Caco-2 (cell line): ENCODE data around the gene PLCXD3. TPM values are rescaled to one million over a fixed set of nuclear protein-coding genes. Genes with fewer than 3 reads are reported as not detected.

ENCODE experiments used
- BruUV-seq: library from RNA; stranded (reverse); fragments of 400-500 nt; replicated peaks from 2 replicates; lab custom pipeline; 2021; lab: Mats Ljungman, UMichigan
- CTCF ChIA-PET: fragments of 300-600 bp; sonication (Branson Sonifier 250); formaldehyde crosslinking; loops from one replicate; lab custom pipeline; 2022; ENCODE audit warnings: antibody characterized with exemption; lab: Charles Lee
- POLR2A ChIA-PET: fragments of 300-600 bp; sonication (Branson Sonifier 250); formaldehyde crosslinking; loops from one replicate; lab custom pipeline; 2022; ENCODE audit warnings: antibody characterized with exemption; lab: Charles Lee
- DNase-seq, 2 experiments: peaks; one replicate each; pipeline versions ENCODE4 v3.0.0 to v3.0.0-alpha.2; 2020 to 2022
- H3K27me3 ChIP-seq: replicated peaks from 2 replicates; pipeline ENCODE4 v1.6.0; 2011; ENCODE audit warnings: low read length; ENCODE audit not compliant: control insufficient read depth, insufficient read depth
- H3K36me3 ChIP-seq: 2 replicates; pipeline ENCODE4 v1.5.1; 2011; ENCODE audit warnings: low read length; ENCODE audit not compliant: control insufficient read depth, insufficient read depth
- H3K4me1 ChIP-seq: fragments of 250-450 bp; sonication (Bioruptor Pico); 2 replicates; pipeline ENCODE4 v1.5.1; 2020; ENCODE audit warnings: mild to moderate bottlenecking
- H3K4me3 ChIP-seq: 2 replicates; pipeline ENCODE4 v1.5.1; 2011; ENCODE audit warnings: low read depth, mild to moderate bottlenecking, control low read depth, low read length
- H3K9me3 ChIP-seq: fragments of 250-450 bp; sonication (Bioruptor Pico); 2 replicates; pipeline ENCODE4 v1.5.1; 2020; ENCODE audit warnings: mild to moderate bottlenecking, moderate library complexity
- H3K27ac Mint-ChIP-seq: one replicate; pipeline ENCODE4 v1.8.0; 2022; ENCODE audit warnings: mixed read lengths; ENCODE audit not compliant: unreplicated experiment
- H3K27me3 Mint-ChIP-seq: one replicate; pipeline ENCODE4 v1.8.0; 2022; ENCODE audit warnings: mixed read lengths; ENCODE audit not compliant: insufficient read depth, unreplicated experiment
- H3K36me3 Mint-ChIP-seq: one replicate; pipeline ENCODE4 v1.8.0; 2022; ENCODE audit warnings: mild to moderate bottlenecking, mixed read lengths; ENCODE audit not compliant: insufficient read depth, unreplicated experiment
- H3K4me1 Mint-ChIP-seq: one replicate; pipeline ENCODE4 v1.8.0; 2022; ENCODE audit warnings: low read depth, mixed read lengths; ENCODE audit not compliant: unreplicated experiment
- H3K4me3 Mint-ChIP-seq: one replicate; pipeline ENCODE4 v1.8.0; 2022; ENCODE audit warnings: mild to moderate bottlenecking, moderate library complexity, mixed read lengths; ENCODE audit not compliant: unreplicated experiment
- H3K9me3 Mint-ChIP-seq: one replicate; pipeline ENCODE4 v1.8.0; 2022; ENCODE audit warnings: mixed read lengths; ENCODE audit not compliant: unreplicated experiment
- intact Hi-C: fragments of 100-400 bp; cut with micrococcal nuclease; formaldehyde crosslinking; loops from one replicate; pipeline ENCODE4 v1.10.0; 2022; ENCODE audit not compliant: unreplicated experiment
- total RNA-seq: library from RNA; stranded (reverse); gene quantifications from 2 replicates; pipeline ENCODE4 v1.2.3, GENCODE V29; 2022
- TF ChIP-seq, protein P1 (sequence below), 2 experiments: fragments of 200-600 bp in 1 of 2; IDR thresholded peaks; 1 replicate in 1 of 2; 2 replicates in 1 of 2; pipeline versions ENCODE4 v1.5.1 to v1.8.0; 2011 to 2022; ENCODE audit warnings: antibody characterized with exemption in 1 of 2, control low read depth in 1 of 2, inconsistent platforms in 1 of 2, low read depth in 1 of 2, low read length in 1 of 2, mild to moderate bottlenecking in 1 of 2, moderate library complexity in 1 of 2; ENCODE audit not compliant: insufficient read depth in 1 of 2, severe bottlenecking in 1 of 2, unreplicated experiment in 1 of 2

PLCXD3 gene
- total RNA-seq, 1 experiment from 2014 or later = 0.20 TPM

DNA sequence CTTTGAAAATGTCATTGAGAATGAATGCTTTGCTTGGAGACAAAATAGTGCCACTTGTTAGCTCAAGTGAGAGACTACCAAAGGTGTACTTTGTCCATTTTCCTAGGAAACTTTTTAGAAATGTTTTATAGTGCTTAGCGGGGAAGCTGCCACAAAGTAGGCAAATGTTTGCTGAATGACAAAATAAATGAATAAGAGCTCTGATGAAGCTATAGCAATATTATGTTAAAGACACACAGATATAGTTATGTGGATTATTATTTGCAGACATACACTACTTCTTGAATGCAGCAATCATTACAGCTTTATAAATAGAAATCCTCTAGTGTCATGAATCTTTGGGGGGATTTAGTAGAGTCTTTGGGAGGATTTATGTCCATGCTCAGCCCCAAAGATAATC lies 204.4 kb downstream of the PLCXD3 start:
- Histone ChIP-seq H3K4me1 (no peaks in the 10 kb centered on the region), H3K9me3 (no peaks in the 10 kb centered on the region), H3K36me3 (no peaks in the 10 kb centered on the region), H3K27me3 (no peaks in the 10 kb centered on the region), H3K4me3 (no peak overlapping the region)
- Mint-ChIP-seq H3K9me3 (no peaks in the 10 kb centered on the region), H3K4me3 (no peak overlapping the region), H3K27me3 (peaks cover 3% of the 10 kb centered on the region), H3K36me3 (no peaks in the 10 kb centered on the region), H3K27ac (no peak overlapping the region), H3K4me1 (no peaks in the 10 kb centered on the region)
- ChIA-PET POLR2A (no interaction called here), CTCF (no interaction called here)
- no TSS peak for BruUV-seq
- no peak for DNase-seq
- TF ChIP-seq, protein P1, sequence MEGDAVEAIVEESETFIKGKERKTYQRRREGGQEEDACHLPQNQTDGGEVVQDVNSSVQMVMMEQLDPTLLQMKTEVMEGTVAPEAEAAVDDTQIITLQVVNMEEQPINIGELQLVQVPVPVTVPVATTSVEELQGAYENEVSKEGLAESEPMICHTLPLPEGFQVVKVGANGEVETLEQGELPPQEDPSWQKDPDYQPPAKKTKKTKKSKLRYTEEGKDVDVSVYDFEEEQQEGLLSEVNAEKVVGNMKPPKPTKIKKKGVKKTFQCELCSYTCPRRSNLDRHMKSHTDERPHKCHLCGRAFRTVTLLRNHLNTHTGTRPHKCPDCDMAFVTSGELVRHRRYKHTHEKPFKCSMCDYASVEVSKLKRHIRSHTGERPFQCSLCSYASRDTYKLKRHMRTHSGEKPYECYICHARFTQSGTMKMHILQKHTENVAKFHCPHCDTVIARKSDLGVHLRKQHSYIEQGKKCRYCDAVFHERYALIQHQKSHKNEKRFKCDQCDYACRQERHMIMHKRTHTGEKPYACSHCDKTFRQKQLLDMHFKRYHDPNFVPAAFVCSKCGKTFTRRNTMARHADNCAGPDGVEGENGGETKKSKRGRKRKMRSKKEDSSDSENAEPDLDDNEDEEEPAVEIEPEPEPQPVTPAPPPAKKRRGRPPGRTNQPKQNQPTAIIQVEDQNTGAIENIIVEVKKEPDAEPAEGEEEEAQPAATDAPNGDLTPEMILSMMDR (IDR thresholded peaks at IDR 0.05; ENCODE audit: insufficient read depth in 1 of 2, low read depth in 1 of 2, low read length in 1 of 2, severe bottlenecking in 1 of 2, unreplicated experiment in 1 of 2) = no peak
- intact Hi-C loops = no loop called here

DNA sequence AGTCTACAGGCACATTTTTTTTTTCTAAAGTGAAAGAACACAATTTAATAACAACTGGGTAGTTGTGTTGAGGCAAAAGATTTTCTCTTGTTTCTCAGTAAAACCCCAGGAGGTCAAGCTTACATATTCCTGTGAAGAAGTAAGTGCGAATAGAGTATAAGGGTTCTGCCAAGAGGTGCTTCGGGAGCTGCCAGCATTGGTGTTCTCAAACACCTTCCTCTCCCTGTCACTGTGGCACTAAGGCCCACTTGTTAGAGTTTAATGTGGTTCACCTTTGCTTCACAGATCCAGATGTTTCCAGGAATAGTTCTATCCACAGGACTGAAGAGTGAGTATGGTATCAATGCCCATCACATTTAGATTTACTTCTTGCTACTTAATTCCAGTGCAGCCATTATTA lies 205.3 kb downstream of the PLCXD3 start:
- ChIA-PET CTCF (no interaction called here), POLR2A (no interaction called here)
- TF ChIP-seq, protein P1 (IDR thresholded peaks at IDR 0.05; ENCODE audit: insufficient read depth in 1 of 2, low read depth in 1 of 2, low read length in 1 of 2, severe bottlenecking in 1 of 2, unreplicated experiment in 1 of 2) = no peak
- DNase-seq = no peak
- H3K9me3 ChIP-seq = no peaks in the 10 kb centered on the region
- no peak overlapping the region for H3K4me3 ChIP-seq
- Mint-ChIP-seq H3K27ac (no peak overlapping the region), H3K4me1 (no peaks in the 10 kb centered on the region), H3K27me3 (no peaks in the 10 kb centered on the region), H3K4me3 (no peak overlapping the region), H3K9me3 (no peaks in the 10 kb centered on the region), H3K36me3 (no peaks in the 10 kb centered on the region)
- no peaks in the 10 kb centered on the region for H3K4me1 ChIP-seq
- no peaks in the 10 kb centered on the region for H3K27me3 ChIP-seq
- no TSS peak for BruUV-seq
- no peaks in the 10 kb centered on the region for H3K36me3 ChIP-seq
- intact Hi-C loops = no loop called here

DNA sequence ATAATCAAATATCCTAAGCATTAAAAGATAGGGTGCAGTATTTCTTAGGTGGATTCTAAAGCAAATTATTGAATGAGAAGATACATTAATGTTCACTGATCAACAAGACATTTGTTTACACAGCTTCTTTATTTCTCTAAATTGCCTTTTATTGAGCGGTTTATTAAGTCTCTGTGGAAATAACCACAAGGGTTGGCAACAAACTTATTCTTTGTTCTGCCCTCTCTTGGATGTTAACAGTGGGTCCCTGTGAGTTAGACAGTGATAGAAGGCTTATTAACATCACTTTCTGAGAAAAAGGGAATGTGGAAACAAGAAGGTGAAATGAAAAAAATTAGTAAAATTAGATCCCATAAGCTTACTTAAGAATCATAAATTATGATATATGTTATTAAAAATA lies 214.3 kb downstream of the PLCXD3 start:
- Histone ChIP-seq H3K4me1 (no peaks in the 10 kb centered on the region), H3K36me3 (no peaks in the 10 kb centered on the region), H3K27me3 (no peaks in the 10 kb centered on the region), H3K4me3 (no peak overlapping the region), H3K9me3 (no peaks in the 10 kb centered on the region)
- no peak for DNase-seq
- Mint-ChIP-seq H3K4me3 (no peak overlapping the region), H3K27me3 (no peaks in the 10 kb centered on the region), H3K4me1 (no peaks in the 10 kb centered on the region), H3K27ac (no peak overlapping the region), H3K9me3 (no peaks in the 10 kb centered on the region), H3K36me3 (no peaks in the 10 kb centered on the region)
- CTCF ChIA-PET = no interaction called here
- TF ChIP-seq, protein P1 (IDR thresholded peaks at IDR 0.05; ENCODE audit: insufficient read depth in 1 of 2, low read depth in 1 of 2, low read length in 1 of 2, severe bottlenecking in 1 of 2, unreplicated experiment in 1 of 2) = no peak
- intact Hi-C loops = no loop called here
- BruUV-seq = no TSS peak
- POLR2A ChIA-PET = no interaction called here
